OCI-LY7 (cell line): ENCODE results near the gene KCTD5. TPM values are rescaled to one million over a fixed set of nuclear protein-coding genes. Genes with fewer than 3 reads are reported as not detected.

Experiments used
- BruUV-seq: library from RNA; stranded (reverse); fragments of 400-500 nt; replicated peaks from 2 replicates; lab custom pipeline; 2021; lab: Mats Ljungman, UMichigan
- CTCF ChIA-PET: fragments of 300-600 bp; sonication (Branson Sonifier 250); formaldehyde crosslinking; loops from one replicate; lab custom pipeline; 2022; ENCODE audit warnings: antibody characterized with exemption; ENCODE audit not compliant: unreplicated experiment; lab: Charles Lee
- POLR2A ChIA-PET: fragments of 300-600 bp; sonication (Branson Sonifier 250); formaldehyde crosslinking; loops from one replicate; lab custom pipeline; 2022; ENCODE audit warnings: antibody characterized with exemption; lab: Charles Lee
- DNase-seq: peaks from one replicate; pipeline ENCODE4 v3.0.0-alpha.2; 2015; ENCODE audit warnings: low spot score
- H2AFZ ChIP-seq: fragments of 200-600 bp; sonication (generic), shearing (Covaris generic); 2 replicates; pipeline ENCODE4 v1.6.1; 2014; ENCODE audit warnings: mild to moderate bottlenecking, antibody characterized with exemption, low read length, moderate library complexity
- H3K27ac ChIP-seq: fragments of 200-600 bp; sonication (generic); 2 replicates; pipeline ENCODE4 v1.5.1; 2014; ENCODE audit warnings: mixed run types, low read depth, mild to moderate bottlenecking, moderate library complexity, low read length, inconsistent platforms; ENCODE audit not compliant: poor library complexity, severe bottlenecking
- H3K36me3 ChIP-seq: fragments of 200-600 bp; sonication (generic); 2 replicates; pipeline ENCODE4 v1.6.1; 2014; ENCODE audit warnings: mild to moderate bottlenecking, antibody characterized with exemption, low read length, moderate library complexity, mixed read lengths; ENCODE audit not compliant: insufficient read depth
- H3K4me1 ChIP-seq: fragments of 200-600 bp; sonication (generic); 2 replicates; pipeline ENCODE4 v1.5.1; 2014; ENCODE audit warnings: mild to moderate bottlenecking, low read length; ENCODE audit not compliant: insufficient read depth, poor library complexity, severe bottlenecking
- H3K4me2 ChIP-seq: fragments of 200-600 bp; sonication (generic); 2 replicates; pipeline ENCODE4 v1.6.1; 2014; ENCODE audit warnings: mild to moderate bottlenecking, low read length
- H3K4me3 ChIP-seq: fragments of 200-600 bp; sonication (generic); 2 replicates; pipeline ENCODE4 v1.5.1; 2014; ENCODE audit warnings: mild to moderate bottlenecking, low read depth, low read length; ENCODE audit not compliant: poor library complexity, severe bottlenecking
- H3K79me2 ChIP-seq: fragments of 200-600 bp; sonication (generic); 2 replicates; pipeline ENCODE4 v1.6.1; 2016; ENCODE audit warnings: low read depth, mild to moderate bottlenecking, low read length, moderate library complexity, mixed read lengths; ENCODE audit not compliant: insufficient read depth
- H3K9me2 ChIP-seq: fragments of 200-600 bp; sonication (generic); 2 replicates; pipeline ENCODE4 v1.6.1; 2016; ENCODE audit warnings: mild to moderate bottlenecking, low read length, mixed read lengths; ENCODE audit not compliant: insufficient read depth
- H3K9me3 ChIP-seq: fragments of 200-600 bp; sonication (generic); 2 replicates; pipeline ENCODE4 v1.6.1; 2014; ENCODE audit warnings: mild to moderate bottlenecking, mixed run types, low read length, mixed read lengths
- H4K20me1 ChIP-seq: fragments of 200-600 bp; sonication (generic); 2 replicates; pipeline ENCODE4 v1.6.1; 2014; ENCODE audit warnings: mild to moderate bottlenecking, antibody characterized with exemption, low read length, moderate library complexity, mixed read lengths; ENCODE audit not compliant: insufficient read depth
- EZH2phosphoT487 ChIP-seq: fragments of 200-600 bp; sonication (generic); IDR thresholded peaks from 2 replicates; pipeline ENCODE4 v1.6.1; 2018; ENCODE audit warnings: low read depth, borderline replicate concordance, mild to moderate bottlenecking, mixed run types, antibody characterized with exemption, low read length, moderate library complexity, mixed read lengths
- intact Hi-C: fragments of 100-400 bp; cut with micrococcal nuclease; formaldehyde crosslinking; loops from one replicate; pipeline ENCODE4 v1.10.0; 2022; ENCODE audit not compliant: unreplicated experiment
- total RNA-seq, 2 experiments: library from RNA; depleted of rRNA in 1 of 2; stranded (reverse); fragments of >200 nt in 1 of 2; shearing (Covaris generic) in 1 of 2; gene quantifications; 2 replicates each; pipeline ENCODE4 v1.2.3, GENCODE V29; 2014 to 2022
- TF ChIP-seq, protein P1 (sequence below): fragments of 200-600 bp; sonication (generic); conservative IDR thresholded peaks from 2 replicates; pipeline ENCODE4 v1.5.1; 2014; ENCODE audit warnings: mild to moderate bottlenecking, antibody characterized with exemption, low read length, moderate library complexity, mixed read lengths

KCTD5 gene
- total RNA-seq, 2 experiments from 2014 or later: 25.8 to 34.6 TPM

DNA sequence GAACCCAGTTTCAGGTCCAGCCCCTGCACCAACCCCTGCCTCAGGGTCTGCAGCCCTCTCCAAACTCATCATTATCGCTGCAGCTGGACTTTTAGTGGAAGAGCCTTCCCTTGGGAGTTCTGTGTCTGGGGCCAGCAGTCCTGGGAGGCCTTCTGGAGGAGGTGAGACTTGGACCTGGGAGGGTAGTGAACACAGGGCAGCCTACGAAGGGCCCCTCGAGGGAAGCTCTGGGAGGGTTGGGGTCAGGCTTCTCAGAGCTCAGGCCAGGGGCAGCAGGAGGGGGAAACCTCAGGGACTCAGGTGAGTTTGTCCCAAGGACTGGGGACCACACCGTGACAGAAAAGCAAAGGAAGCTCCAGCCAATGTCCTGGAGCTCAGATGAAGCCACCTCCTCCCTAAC is 58.8 kb downstream of the KCTD5 start:
- no peaks in the 10 kb centered on the region for H4K20me1 ChIP-seq
- ChIA-PET POLR2A (no interaction called here), CTCF (no interaction called here)
- no peaks in the 10 kb centered on the region for H3K36me3 ChIP-seq
- no peak overlapping the region for H3K27ac ChIP-seq
- TF ChIP-seq EZH2phosphoT487: no peak
- H3K9me2 ChIP-seq: no peaks in the 10 kb centered on the region
- no peak overlapping the region for H3K4me3 ChIP-seq
- no TSS peak for BruUV-seq
- H2AFZ ChIP-seq: no peak overlapping the region
- no peaks in the 10 kb centered on the region for H3K9me3 ChIP-seq
- H3K4me1 ChIP-seq: no peaks in the 10 kb centered on the region
- no peaks in the 10 kb centered on the region for H3K79me2 ChIP-seq
- no peak for DNase-seq
- H3K4me2 ChIP-seq: no peak overlapping the region
- intact Hi-C loops: no loop called here

DNA sequence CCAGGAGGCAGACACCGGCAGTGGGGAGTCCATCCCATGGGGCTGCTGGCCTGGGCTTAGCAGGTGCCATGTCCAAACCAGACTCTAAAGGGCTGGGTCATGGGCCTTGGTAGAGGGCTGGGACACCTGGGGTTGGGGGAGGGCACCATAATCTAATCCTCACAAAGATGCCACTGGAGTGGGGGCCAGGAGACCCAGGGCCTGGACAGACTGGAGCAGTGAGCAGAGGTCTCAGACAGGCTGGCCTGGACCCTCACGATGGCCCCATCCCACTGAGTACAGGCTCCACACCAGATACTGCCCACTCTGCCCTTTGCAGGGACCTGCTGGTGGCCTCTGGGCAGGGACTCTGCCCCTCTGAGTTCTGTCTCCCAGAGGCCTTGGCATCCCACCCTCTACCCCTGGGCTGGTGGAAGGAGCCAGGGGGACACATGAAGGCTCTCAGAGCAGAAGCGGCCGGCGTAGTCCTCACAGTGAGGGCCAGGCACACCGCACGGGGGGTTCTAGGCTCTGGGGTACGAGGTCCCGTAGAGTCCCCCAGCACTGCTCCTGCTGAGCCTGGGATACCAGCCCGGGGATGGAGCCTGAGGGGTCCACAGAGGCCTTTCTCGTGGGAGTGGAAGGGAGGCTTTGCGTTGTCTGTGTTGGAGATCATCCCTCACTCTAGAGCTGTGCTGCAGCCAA is 60.1 kb downstream of the KCTD5 start:
- Histone ChIP-seq H3K79me2 (no peaks in the 10 kb centered on the region), H3K4me1 (no peaks in the 10 kb centered on the region), H3K4me3 (no peak overlapping the region), H4K20me1 (no peaks in the 10 kb centered on the region), H3K9me3 (no peaks in the 10 kb centered on the region), H3K27ac (no peak overlapping the region), H3K36me3 (no peaks in the 10 kb centered on the region), H3K9me2 (no peaks in the 10 kb centered on the region), H3K4me2 (no peak overlapping the region), H2AFZ (no peak overlapping the region)
- TF ChIP-seq EZH2phosphoT487: no peak
- no TSS peak for BruUV-seq
- intact Hi-C loops: no loop called here
- ChIA-PET CTCF (no interaction called here), POLR2A (no interaction called here)
- DNase-seq: no peak

DNA sequence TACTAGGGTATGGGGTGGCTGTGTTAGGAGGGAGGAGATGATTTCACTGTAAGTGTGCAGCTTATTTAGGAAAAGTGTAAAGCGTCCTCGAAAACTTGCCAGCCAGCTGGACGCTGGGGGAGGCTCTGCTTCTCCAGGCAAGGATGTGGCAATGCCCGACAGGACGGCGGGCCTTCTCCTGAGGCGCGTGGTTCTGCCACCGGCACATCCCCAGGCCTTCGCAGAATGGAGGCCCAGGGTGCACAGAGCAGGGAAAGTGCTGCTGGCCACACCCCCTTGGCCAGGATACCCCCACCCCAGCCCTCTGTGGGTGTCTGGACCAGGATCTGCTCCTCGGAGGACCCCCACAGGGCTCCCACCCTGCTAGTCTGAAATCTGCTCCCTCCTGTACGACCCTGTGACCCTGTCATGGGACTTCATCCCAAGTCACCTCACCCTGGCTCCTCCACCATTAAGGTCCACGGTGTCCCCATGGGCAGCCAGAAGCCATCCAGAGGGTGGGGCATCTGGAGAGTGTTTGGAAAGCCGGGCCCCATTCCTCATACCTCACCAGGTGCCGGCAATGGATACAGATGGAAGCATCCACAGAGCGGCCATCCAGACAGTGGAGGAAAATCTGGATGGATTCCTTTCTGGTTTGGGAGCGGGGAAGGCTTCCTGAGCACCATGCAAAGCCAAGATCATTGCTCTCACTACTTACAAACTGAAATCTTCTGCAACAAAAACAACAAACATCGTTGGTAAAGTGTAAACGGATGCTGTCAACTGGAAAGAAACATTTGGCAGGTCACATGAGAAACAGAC is 60.9 kb downstream of the KCTD5 start:
- no peak for DNase-seq
- no peak overlapping the region for H3K4me3 ChIP-seq
- H3K4me2 ChIP-seq: no peak overlapping the region
- no peaks in the 10 kb centered on the region for H3K9me2 ChIP-seq
- no peaks in the 10 kb centered on the region for H3K4me1 ChIP-seq
- H3K36me3 ChIP-seq: no peaks in the 10 kb centered on the region
- no peak overlapping the region for H2AFZ ChIP-seq
- no TSS peak for BruUV-seq
- no peak overlapping the region for H3K27ac ChIP-seq
- H4K20me1 ChIP-seq: no peaks in the 10 kb centered on the region
- H3K9me3 ChIP-seq: no peaks in the 10 kb centered on the region
- POLR2A ChIA-PET: no interaction called here
- H3K79me2 ChIP-seq: no peaks in the 10 kb centered on the region
- TF ChIP-seq EZH2phosphoT487: no peak
- TF ChIP-seq, protein P1, sequence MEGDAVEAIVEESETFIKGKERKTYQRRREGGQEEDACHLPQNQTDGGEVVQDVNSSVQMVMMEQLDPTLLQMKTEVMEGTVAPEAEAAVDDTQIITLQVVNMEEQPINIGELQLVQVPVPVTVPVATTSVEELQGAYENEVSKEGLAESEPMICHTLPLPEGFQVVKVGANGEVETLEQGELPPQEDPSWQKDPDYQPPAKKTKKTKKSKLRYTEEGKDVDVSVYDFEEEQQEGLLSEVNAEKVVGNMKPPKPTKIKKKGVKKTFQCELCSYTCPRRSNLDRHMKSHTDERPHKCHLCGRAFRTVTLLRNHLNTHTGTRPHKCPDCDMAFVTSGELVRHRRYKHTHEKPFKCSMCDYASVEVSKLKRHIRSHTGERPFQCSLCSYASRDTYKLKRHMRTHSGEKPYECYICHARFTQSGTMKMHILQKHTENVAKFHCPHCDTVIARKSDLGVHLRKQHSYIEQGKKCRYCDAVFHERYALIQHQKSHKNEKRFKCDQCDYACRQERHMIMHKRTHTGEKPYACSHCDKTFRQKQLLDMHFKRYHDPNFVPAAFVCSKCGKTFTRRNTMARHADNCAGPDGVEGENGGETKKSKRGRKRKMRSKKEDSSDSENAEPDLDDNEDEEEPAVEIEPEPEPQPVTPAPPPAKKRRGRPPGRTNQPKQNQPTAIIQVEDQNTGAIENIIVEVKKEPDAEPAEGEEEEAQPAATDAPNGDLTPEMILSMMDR: no peak
- CTCF ChIA-PET: no interaction called here
- intact Hi-C loops: no loop called here
